Hepatocyte (in vitro differentiated cells): ENCODE data around the gene CCDC12. TPM values are rescaled to one million over a fixed set of nuclear protein-coding genes. Genes with fewer than 3 reads are reported as not detected.
A peak's percentile ranks its signal among the peaks of the same experiment; 100 is the strongest.

Source experiments
- DNase-seq: peaks from one replicate; pipeline ENCODE4 v3.0.0-alpha.2; 2016; ENCODE audit warnings: low spot score
- H2AFZ ChIP-seq: fragments of 200-600 bp; sonication (generic); 2 replicates; pipeline ENCODE4 v1.6.0; 2016; ENCODE audit warnings: antibody characterized with exemption, mild to moderate bottlenecking
- H3K27ac ChIP-seq: fragments of 200-600 bp; sonication (generic); 2 replicates; pipeline ENCODE4 v1.5.1; 2016; ENCODE audit warnings: mild to moderate bottlenecking
- H3K27me3 ChIP-seq: fragments of 200-600 bp; sonication (generic); 2 replicates; pipeline ENCODE4 v1.6.1; 2016
- H3K36me3 ChIP-seq: fragments of 200-600 bp; sonication (generic); replicated peaks from 2 replicates; pipeline ENCODE4 v1.5.1; 2016; ENCODE audit warnings: low read depth; ENCODE audit not compliant: insufficient read depth
- H3K4me1 ChIP-seq: fragments of 200-600 bp; sonication (generic); 2 replicates; pipeline ENCODE4 v1.5.1; 2016; ENCODE audit warnings: mild to moderate bottlenecking, moderate library complexity; ENCODE audit not compliant: insufficient read depth
- H3K4me2 ChIP-seq: fragments of 200-600 bp; sonication (generic); 2 replicates; pipeline ENCODE4 v1.6.0; 2016
- H3K4me3 ChIP-seq: fragments of 200-600 bp; sonication (generic); 2 replicates; pipeline ENCODE4 v1.5.1; 2016; ENCODE audit warnings: mild to moderate bottlenecking
- H3K79me2 ChIP-seq: fragments of 200-600 bp; sonication (generic); 2 replicates; pipeline ENCODE4 v1.6.0; 2017; ENCODE audit warnings: mild to moderate bottlenecking
- H3K9me2 ChIP-seq: fragments of 200-600 bp; sonication (generic); replicated peaks from 2 replicates; pipeline ENCODE4 v1.6.0; 2017; ENCODE audit warnings: mild to moderate bottlenecking; ENCODE audit not compliant: insufficient read depth
- H3K9me3 ChIP-seq: fragments of 200-600 bp; sonication (generic); 2 replicates; pipeline ENCODE4 v1.5.1; 2016; ENCODE audit warnings: low read depth, mild to moderate bottlenecking
- H4K20me1 ChIP-seq: fragments of 200-600 bp; sonication (generic); 2 replicates; pipeline ENCODE4 v1.6.0; 2016; ENCODE audit warnings: mild to moderate bottlenecking; ENCODE audit not compliant: insufficient read depth, poor library complexity, severe bottlenecking
- EZH2 ChIP-seq: fragments of 200-600 bp; sonication (generic); IDR thresholded peaks from 2 replicates; pipeline ENCODE4 v1.6.1; 2016; ENCODE audit warnings: antibody characterized with exemption, mild to moderate bottlenecking, borderline replicate concordance
- EZH2phosphoT487 ChIP-seq: fragments of 200-600 bp; sonication (generic); IDR thresholded peaks from one replicate; pipeline ENCODE4 v1.6.1; 2018; ENCODE audit warnings: antibody characterized with exemption, mild to moderate bottlenecking, low read depth, moderate library complexity; ENCODE audit not compliant: unreplicated experiment, severe bottlenecking
- WGBS: methylation state at CpG from one replicate; pipeline ENCODE4 v1.1.6; 2016; ENCODE audit warnings: low lambda C conversion rate; ENCODE audit errors: missing lambda C conversion rate; 5-methylcytosine and 5-hydroxymethylcytosine counted together
- polyA plus RNA-seq: library from polyadenylated mRNA; unstranded; fragments of >200 nt; fragmentation: Nextera tagmentation; extraction: Ambion mirVana; gene quantifications from 2 replicates; pipeline ENCODE4 v1.2.1, GENCODE V29; 2016
- total RNA-seq: library from RNA; depleted of rRNA; stranded (reverse); fragments of >200 nt; gene quantifications from 2 replicates; pipeline ENCODE4 v1.2.3, GENCODE V29; 2014
- TF ChIP-seq, protein P1 (sequence below): fragments of 200-600 bp; sonication (generic); IDR thresholded peaks from 2 replicates; pipeline ENCODE4 v1.5.1; 2016; ENCODE audit warnings: antibody characterized with exemption, mild to moderate bottlenecking; ENCODE audit not compliant: poor library complexity

The CCDC12 gene
- total and polyA plus RNA-seq, 2 experiments from 2014 or later = 41.1 to 78.4 TPM

DNA sequence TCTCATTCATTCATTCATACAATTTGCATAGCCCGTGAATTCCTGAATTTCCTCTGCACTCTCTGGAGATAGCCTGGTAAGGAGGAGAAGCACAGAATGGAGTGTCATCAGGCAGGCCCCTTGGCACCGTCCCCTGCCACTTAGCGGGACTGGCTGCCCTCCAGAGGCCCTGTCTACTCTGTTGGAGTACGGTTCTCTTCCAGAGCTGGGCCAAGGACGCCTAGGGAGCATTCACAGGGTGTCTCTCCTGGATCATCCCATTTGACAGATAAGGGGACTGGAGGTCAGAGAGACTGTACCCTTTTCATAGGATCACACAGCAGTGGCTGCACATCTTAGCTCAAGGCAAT is 51.0 kb downstream of the CCDC12 start:
- Histone ChIP-seq H3K4me3 (no peak overlapping the region), H3K9me2 (no peaks in the 10 kb centered on the region), H3K36me3 (no peaks in the 10 kb centered on the region), H3K4me1 (peaks cover 10% of the 10 kb centered on the region), H3K4me2 (no peak overlapping the region), H3K79me2 (peaks cover 54% of the 10 kb centered on the region), H2AFZ (no peak overlapping the region), H3K27me3 (no peaks in the 10 kb centered on the region), H3K27ac (peak overlapping the region; percentile 81), H3K9me3 (no peaks in the 10 kb centered on the region), H4K20me1 (peaks cover 3% of the 10 kb centered on the region)
- WGBS = 90% methylated on average over 5 of the region's 5 CpGs
- TF ChIP-seq EZH2phosphoT487 = no peak
- no peak for TF ChIP-seq EZH2
- TF ChIP-seq, protein P1, sequence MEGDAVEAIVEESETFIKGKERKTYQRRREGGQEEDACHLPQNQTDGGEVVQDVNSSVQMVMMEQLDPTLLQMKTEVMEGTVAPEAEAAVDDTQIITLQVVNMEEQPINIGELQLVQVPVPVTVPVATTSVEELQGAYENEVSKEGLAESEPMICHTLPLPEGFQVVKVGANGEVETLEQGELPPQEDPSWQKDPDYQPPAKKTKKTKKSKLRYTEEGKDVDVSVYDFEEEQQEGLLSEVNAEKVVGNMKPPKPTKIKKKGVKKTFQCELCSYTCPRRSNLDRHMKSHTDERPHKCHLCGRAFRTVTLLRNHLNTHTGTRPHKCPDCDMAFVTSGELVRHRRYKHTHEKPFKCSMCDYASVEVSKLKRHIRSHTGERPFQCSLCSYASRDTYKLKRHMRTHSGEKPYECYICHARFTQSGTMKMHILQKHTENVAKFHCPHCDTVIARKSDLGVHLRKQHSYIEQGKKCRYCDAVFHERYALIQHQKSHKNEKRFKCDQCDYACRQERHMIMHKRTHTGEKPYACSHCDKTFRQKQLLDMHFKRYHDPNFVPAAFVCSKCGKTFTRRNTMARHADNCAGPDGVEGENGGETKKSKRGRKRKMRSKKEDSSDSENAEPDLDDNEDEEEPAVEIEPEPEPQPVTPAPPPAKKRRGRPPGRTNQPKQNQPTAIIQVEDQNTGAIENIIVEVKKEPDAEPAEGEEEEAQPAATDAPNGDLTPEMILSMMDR = no peak
- no peak for DNase-seq

DNA sequence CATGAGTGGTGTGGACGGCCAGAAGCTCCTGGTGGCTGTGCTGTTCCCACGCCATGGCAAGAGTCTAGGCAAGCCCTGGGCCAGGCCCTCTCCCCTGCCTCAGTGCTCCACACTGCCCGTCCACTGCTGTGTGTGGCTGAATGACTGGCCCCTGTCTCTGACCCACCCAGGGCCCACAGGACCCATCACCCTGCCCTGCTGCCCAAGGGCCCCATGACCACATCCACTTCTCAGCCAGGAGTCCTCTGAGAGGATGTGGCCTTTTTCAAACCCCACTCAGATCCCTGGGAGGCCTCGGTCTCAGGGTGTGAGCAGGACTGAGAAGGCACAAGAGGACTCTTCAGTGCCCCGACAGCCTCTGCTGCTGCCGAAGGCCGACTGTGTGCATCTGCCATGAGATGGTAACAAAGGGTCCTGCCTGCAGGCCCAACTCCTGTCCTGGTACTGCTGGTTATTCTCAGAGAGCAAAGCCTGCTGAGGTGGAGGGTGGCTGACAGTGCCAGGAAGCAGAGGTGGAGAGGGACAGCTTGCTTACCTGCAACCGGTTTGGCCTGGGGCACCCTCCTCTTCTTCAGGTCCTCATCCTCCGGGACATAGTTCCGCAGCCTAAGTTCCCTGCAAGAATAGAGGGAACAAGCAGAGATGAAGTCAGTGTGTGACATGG is 51.5 kb downstream of the CCDC12 start:
- TF ChIP-seq EZH2phosphoT487 (no peak), EZH2 (no peak)
- TF ChIP-seq, protein P1 = no peak
- 95% methylated on average over 9 of the region's 10 CpGs for WGBS

DNA sequence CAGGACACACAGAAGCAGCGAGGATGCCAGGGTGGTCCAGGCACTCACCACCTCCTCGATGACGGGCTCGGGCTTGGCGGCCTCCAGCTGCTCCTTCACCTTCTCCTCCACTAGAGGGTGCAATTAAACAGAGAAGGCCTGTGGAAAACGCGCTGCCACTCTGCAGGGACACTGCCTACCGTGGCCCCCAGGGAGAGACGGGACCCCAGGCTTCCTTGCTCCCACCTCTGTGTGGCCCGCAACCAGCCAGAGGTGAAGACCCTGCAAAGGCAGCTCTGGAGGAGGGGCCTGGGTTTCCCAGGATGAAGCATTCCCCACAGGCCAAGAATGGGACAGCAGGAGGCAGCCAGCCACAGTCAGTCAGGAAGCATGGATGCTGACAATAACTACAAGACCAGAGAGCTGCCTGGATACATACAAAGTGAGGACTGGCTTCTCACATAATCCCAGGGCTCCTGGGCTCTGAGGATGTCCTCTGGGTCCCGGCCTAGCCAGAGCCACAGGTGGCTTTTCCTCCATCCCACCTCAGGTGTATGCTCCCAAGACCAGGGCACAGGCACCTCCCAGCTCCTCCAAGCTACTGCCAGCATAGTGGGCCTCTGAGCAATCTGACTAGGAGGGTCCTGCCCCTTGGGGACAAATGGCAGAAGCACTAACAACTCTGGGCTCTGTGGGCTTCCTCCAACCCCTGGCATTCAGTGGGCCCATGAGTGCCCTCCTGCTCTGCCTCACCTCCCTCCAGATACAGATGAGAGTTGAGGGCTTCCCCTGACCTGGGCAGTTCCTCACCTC is 52.8 kb downstream of the CCDC12 start:
- Histone ChIP-seq H3K9me3 (no peaks in the 10 kb centered on the region), H3K4me2 (no peak overlapping the region), H3K27ac (no peak overlapping the region), H3K4me1 (peaks cover 8% of the 10 kb centered on the region), H3K79me2 (peaks cover 36% of the 10 kb centered on the region), H3K9me2 (no peaks in the 10 kb centered on the region), H2AFZ (no peak overlapping the region), H3K4me3 (no peak overlapping the region), H3K36me3 (no peaks in the 10 kb centered on the region), H4K20me1 (peaks cover 3% of the 10 kb centered on the region), H3K27me3 (no peaks in the 10 kb centered on the region)
- peak; percentile 70 for DNase-seq
- TF ChIP-seq EZH2phosphoT487 (no peak), EZH2 (no peak)
- TF ChIP-seq, protein P1 = peak; percentile 66
- 64% methylated on average over 11 of the region's 11 CpGs for WGBS

More for the DNA sequence above, 51.5 kb downstream of the CCDC12 start:
- H3K4me3 ChIP-seq = no peak overlapping the region
- no peak for DNase-seq
- no peak overlapping the region for H3K27ac ChIP-seq
- H3K9me2 ChIP-seq = no peaks in the 10 kb centered on the region
- peaks cover 8% of the 10 kb centered on the region for H3K4me1 ChIP-seq
- H3K27me3 ChIP-seq = no peaks in the 10 kb centered on the region
- H4K20me1 ChIP-seq = peaks cover 3% of the 10 kb centered on the region
- peaks cover 49% of the 10 kb centered on the region for H3K79me2 ChIP-seq
- no peak overlapping the region for H2AFZ ChIP-seq
- H3K4me2 ChIP-seq = no peak overlapping the region
- H3K36me3 ChIP-seq = no peaks in the 10 kb centered on the region
- no peaks in the 10 kb centered on the region for H3K9me3 ChIP-seq
